Nephron (organoid): ENCODE measurements around the gene STC2.

ENCODE experiments used
- H3K27ac Mint-ChIP-seq, 3 experiments: 2 replicates each; pipeline ENCODE4 v1.8.0; 2020; ENCODE audit warnings: mixed read lengths in 3 of 3, mild to moderate bottlenecking in 2 of 3, moderate library complexity in 1 of 3
- H3K27me3 Mint-ChIP-seq: 2 replicates; pipeline ENCODE4 v1.8.0; 2021; ENCODE audit warnings: low read depth, mild to moderate bottlenecking, moderate library complexity, mixed read lengths
- H3K36me3 Mint-ChIP-seq: 2 replicates; pipeline ENCODE4 v1.8.0; 2020; ENCODE audit warnings: low read depth, mixed read lengths
- H3K4me1 Mint-ChIP-seq: 2 replicates; pipeline ENCODE4 v1.8.0; 2020; ENCODE audit warnings: mixed read lengths
- H3K4me3 Mint-ChIP-seq, 3 experiments: 2 replicates each; pipeline ENCODE4 v1.8.0; 2020; ENCODE audit warnings: mild to moderate bottlenecking in 3 of 3, mixed read lengths in 3 of 3, moderate library complexity in 2 of 3
- H3K9me3 Mint-ChIP-seq: 2 replicates; pipeline ENCODE4 v1.8.0; 2020; ENCODE audit warnings: mixed read lengths
- TF ChIP-seq, protein P1 (sequence below), 3 experiments: fragments of 200-600 bp; sonication (generic); IDR thresholded peaks; one replicate each; pipeline ENCODE4 v1.5.0; 2021; ENCODE audit warnings: antibody characterized with exemption in 3 of 3; ENCODE audit not compliant: unreplicated experiment in 3 of 3

The STC2 gene

DNA sequence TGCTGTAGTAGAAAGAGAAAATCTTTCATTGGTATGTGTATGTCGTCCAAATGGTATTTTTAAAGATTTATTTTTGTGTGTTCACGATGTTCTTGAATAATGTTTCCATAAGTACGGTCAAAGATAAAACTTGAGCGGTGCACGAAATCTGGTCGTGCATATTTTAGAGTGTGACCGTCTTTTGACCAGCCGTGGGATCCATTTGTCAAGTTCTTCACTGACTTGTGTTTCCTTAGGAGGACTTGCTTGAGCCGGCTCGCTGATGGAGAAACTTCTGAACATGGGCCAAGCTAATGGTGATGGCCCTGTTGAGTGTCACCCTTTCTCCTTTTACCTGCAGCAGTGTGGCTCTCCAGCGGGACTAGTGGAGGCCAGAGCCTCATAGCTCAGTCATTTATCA lies 11.1 kb upstream of the STC2 start:
- TF ChIP-seq, protein P1, sequence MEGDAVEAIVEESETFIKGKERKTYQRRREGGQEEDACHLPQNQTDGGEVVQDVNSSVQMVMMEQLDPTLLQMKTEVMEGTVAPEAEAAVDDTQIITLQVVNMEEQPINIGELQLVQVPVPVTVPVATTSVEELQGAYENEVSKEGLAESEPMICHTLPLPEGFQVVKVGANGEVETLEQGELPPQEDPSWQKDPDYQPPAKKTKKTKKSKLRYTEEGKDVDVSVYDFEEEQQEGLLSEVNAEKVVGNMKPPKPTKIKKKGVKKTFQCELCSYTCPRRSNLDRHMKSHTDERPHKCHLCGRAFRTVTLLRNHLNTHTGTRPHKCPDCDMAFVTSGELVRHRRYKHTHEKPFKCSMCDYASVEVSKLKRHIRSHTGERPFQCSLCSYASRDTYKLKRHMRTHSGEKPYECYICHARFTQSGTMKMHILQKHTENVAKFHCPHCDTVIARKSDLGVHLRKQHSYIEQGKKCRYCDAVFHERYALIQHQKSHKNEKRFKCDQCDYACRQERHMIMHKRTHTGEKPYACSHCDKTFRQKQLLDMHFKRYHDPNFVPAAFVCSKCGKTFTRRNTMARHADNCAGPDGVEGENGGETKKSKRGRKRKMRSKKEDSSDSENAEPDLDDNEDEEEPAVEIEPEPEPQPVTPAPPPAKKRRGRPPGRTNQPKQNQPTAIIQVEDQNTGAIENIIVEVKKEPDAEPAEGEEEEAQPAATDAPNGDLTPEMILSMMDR (IDR thresholded peaks at IDR 0.05; ENCODE audit: unreplicated experiment in 3 of 3), result no peak
- Mint-ChIP-seq H3K4me1 (peaks cover 11% of the 10 kb centered on the region), H3K36me3 (no peaks in the 10 kb centered on the region), H3K27ac (no peak overlapping the region), H3K27me3 (peaks cover 12% of the 10 kb centered on the region), H3K4me3 (no peak overlapping the region), H3K9me3 (no peaks in the 10 kb centered on the region)

GRCh38 chr5:173338380-173339015 lies 10.3 kb upstream of the STC2 start:
- H3K4me3 Mint-ChIP-seq, result no peak overlapping the region
- TF ChIP-seq, protein P1 (IDR thresholded peaks at IDR 0.05; ENCODE audit: unreplicated experiment in 3 of 3), result no peak
- no peaks in the 10 kb centered on the region for H3K9me3 Mint-ChIP-seq
- no peaks in the 10 kb centered on the region for H3K36me3 Mint-ChIP-seq
- peaks cover 11% of the 10 kb centered on the region for H3K4me1 Mint-ChIP-seq
- peaks cover 12% of the 10 kb centered on the region for H3K27me3 Mint-ChIP-seq
- no peak overlapping the region for H3K27ac Mint-ChIP-seq

- H3K27ac Mint-ChIP-seq, result no peak overlapping the region
- H3K4me3 Mint-ChIP-seq, result no peak overlapping the region
- no peaks in the 10 kb centered on the region for H3K9me3 Mint-ChIP-seq
- H3K36me3 Mint-ChIP-seq, result no peaks in the 10 kb centered on the region
- H3K4me1 Mint-ChIP-seq, result peaks cover 7% of the 10 kb centered on the region
- H3K27me3 Mint-ChIP-seq, result peaks cover 24% of the 10 kb centered on the region
- TF ChIP-seq, protein P1 (IDR thresholded peaks at IDR 0.05; ENCODE audit: unreplicated experiment in 3 of 3), result no peak
These were observed 6.6 kb upstream of the STC2 start for GRCh38 chr5:173334808-173335207.

DNA sequence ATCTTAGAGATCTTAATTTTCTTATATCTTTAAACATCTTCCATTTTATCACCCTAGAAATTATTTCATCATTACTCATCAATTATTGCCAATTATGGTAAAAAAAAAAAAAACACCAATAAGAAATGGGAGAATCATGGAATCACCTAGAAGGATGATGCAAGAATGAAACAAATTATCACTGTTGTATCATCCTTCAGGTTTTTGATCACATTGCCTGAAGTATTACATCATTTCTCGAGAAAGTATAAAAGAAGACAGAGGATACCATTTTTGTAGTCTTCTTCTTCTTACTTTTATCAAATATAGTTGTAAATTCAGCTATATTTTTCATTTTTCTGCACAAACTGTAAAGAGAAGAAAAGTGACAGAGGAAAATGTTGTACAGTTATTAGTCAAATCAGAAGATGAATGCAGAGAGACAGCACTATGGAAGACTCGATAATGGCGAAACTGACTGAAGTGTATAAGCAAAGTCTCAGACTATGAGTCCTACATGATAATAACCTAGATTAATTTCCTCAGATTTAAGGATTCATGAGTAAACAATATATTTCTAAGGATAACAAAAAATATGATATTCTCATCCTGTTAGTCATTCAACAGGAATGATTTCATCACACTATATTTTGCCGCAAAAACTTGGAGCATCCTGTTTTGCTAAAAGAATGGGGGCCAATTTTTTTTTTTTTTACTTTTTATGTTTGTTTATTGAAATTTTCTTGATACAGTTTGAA lies 5.9 kb upstream of the STC2 start:
- H3K27me3 Mint-ChIP-seq, result peaks cover 26% of the 10 kb centered on the region
- TF ChIP-seq, protein P1 (IDR thresholded peaks at IDR 0.05; ENCODE audit: unreplicated experiment in 3 of 3), result no peak
- peaks cover 10% of the 10 kb centered on the region for H3K4me1 Mint-ChIP-seq
- H3K4me3 Mint-ChIP-seq, result no peak overlapping the region
- H3K36me3 Mint-ChIP-seq, result no peaks in the 10 kb centered on the region
- H3K9me3 Mint-ChIP-seq, result no peaks in the 10 kb centered on the region
- H3K27ac Mint-ChIP-seq, result no peak overlapping the region

DNA sequence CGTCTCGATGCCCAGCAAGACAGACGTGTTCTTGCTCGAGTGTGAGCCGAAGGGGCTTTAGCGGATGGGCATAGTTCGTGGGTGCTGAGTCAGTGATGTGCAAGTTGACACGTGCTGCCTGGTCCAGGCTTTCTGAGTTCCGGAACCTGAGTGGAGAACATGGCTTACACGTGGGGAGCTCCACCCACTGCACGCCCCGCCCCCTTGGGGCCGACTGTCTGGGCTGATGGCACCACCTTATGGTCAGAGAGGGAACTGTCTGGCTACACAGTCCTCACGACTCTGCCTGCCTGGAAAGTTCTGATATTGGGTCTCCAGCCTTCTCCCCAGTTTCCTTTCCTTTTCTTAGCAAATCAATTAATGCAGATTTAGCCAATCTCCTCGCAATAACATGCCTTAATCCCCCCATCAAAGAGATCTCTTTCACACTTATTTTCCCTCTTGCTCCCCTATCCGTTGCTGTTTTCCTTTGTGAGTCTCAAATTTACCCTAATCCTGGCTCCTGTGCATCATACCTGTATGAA lies 3.8 kb upstream of the STC2 start:
- TF ChIP-seq, protein P1 (IDR thresholded peaks at IDR 0.05; ENCODE audit: unreplicated experiment in 3 of 3), result peak; percentile 82 to 92 (median 82)
- Mint-ChIP-seq H3K27ac (no peak overlapping the region), H3K4me1 (peaks cover 20% of the 10 kb centered on the region), H3K4me3 (peak overlapping the region; percentile 4 to 17 (median 8)), H3K27me3 (peaks cover 43% of the 10 kb centered on the region), H3K36me3 (no peaks in the 10 kb centered on the region), H3K9me3 (no peaks in the 10 kb centered on the region)
